IMR-90 (cell line): ENCODE data around the gene AGT. TPM values are rescaled to one million over a fixed set of nuclear protein-coding genes. Genes with fewer than 3 reads are reported as not detected.

ENCODE experiments used
- ATAC-seq: fragments of 200-7000 bp; cut with Tn5 transposase; 2 replicates; pipeline ENCODE4 v1.9.1; 2020; ENCODE audit warnings: low read depth, mild to moderate bottlenecking, moderate library complexity
- BruUV-seq: library from RNA; stranded (reverse); fragments of 400-500 nt; replicated peaks from 2 replicates; lab custom pipeline; 2021; lab: Mats Ljungman, UMichigan
- CTCF ChIA-PET: fragments of 300-600 bp; formaldehyde crosslinking; extraction: SDS; loops from one replicate; lab custom pipeline; 2021; ENCODE audit warnings: antibody characterized with exemption; lab: Yijun Ruan, JAX
- POLR2A ChIA-PET: fragments of 300-600 bp; sonication (Branson Sonifier 250); formaldehyde crosslinking; loops from one replicate; lab custom pipeline; 2022; ENCODE audit warnings: antibody characterized with exemption; ENCODE audit not compliant: unreplicated experiment; lab: Charles Lee
- DNase-seq: peaks from one replicate; pipeline ENCODE4 v3.0.0; 2013
- H2AFZ ChIP-seq: replicated peaks from 2 replicates; pipeline ENCODE3; 2013; ENCODE audit warnings: low read length, mild to moderate bottlenecking; ENCODE audit not compliant: poor library complexity
- H2AK5ac ChIP-seq: 2 replicates; pipeline ENCODE4 v1.6.1; 2013; ENCODE audit warnings: low read depth, low read length, inconsistent platforms
- H2AK9ac ChIP-seq: replicated peaks from 2 replicates; pipeline ENCODE3; 2013; ENCODE audit warnings: mild to moderate bottlenecking, low read depth, low read length, moderate library complexity; ENCODE audit not compliant: poor library complexity
- H2BK120ac ChIP-seq: 2 replicates; pipeline ENCODE4 v1.6.1; 2013; ENCODE audit warnings: low read depth, low read length, inconsistent platforms
- H2BK15ac ChIP-seq: 3 replicates; pipeline ENCODE4 v1.6.1; 2013; ENCODE audit warnings: low read depth, low read length, inconsistent platforms
- H2BK20ac ChIP-seq: 2 replicates; pipeline ENCODE4 v1.6.1; 2013; ENCODE audit warnings: low read depth, mild to moderate bottlenecking, inconsistent platforms, low read length, moderate library complexity
- H2BK5ac ChIP-seq: 2 replicates; pipeline ENCODE4 v1.6.1; 2013; ENCODE audit warnings: mild to moderate bottlenecking, low read depth, low read length, inconsistent platforms; ENCODE audit not compliant: poor library complexity, severe bottlenecking
- H3K14ac ChIP-seq: replicated peaks from 2 replicates; pipeline ENCODE4 v1.6.1; 2013; ENCODE audit warnings: low read depth, low read length, inconsistent platforms
- H3K18ac ChIP-seq: 2 replicates; pipeline ENCODE4 v1.6.1; 2013; ENCODE audit warnings: low read depth, low read length, control low read depth
- H3K23ac ChIP-seq: 2 replicates; pipeline ENCODE4 v1.6.1; 2013; ENCODE audit warnings: low read depth, low read length, inconsistent platforms
- H3K27ac ChIP-seq: 2 replicates; pipeline ENCODE4 v1.5.1; 2013; ENCODE audit warnings: mild to moderate bottlenecking, control low read depth, low read length; ENCODE audit not compliant: insufficient read depth
- H3K27me3 ChIP-seq: 2 replicates; pipeline ENCODE4 v1.6.1; 2013; ENCODE audit warnings: low read length; ENCODE audit not compliant: control insufficient read depth, insufficient read depth
- H3K36me3 ChIP-seq: 2 replicates; pipeline ENCODE4 v1.6.1; 2013; ENCODE audit warnings: low read length, mixed read lengths; ENCODE audit not compliant: control insufficient read depth, insufficient read depth
- H3K4ac ChIP-seq: 2 replicates; pipeline ENCODE4 v1.6.1; 2013; ENCODE audit warnings: low read depth, low read length, inconsistent platforms
- H3K4me1 ChIP-seq: 2 replicates; pipeline ENCODE4 v1.6.1; 2013; ENCODE audit warnings: low read length, mixed read lengths; ENCODE audit not compliant: control insufficient read depth, insufficient read depth
- H3K4me2 ChIP-seq: 2 replicates; pipeline ENCODE4 v1.6.1; 2013; ENCODE audit warnings: low read depth, mild to moderate bottlenecking, control low read depth, low read length, moderate library complexity
- H3K4me3 ChIP-seq: 2 replicates; pipeline ENCODE4 v1.5.1; 2013; ENCODE audit warnings: low read depth, mild to moderate bottlenecking, control low read depth, low read length, moderate library complexity; ENCODE audit not compliant: insufficient read depth
- H3K56ac ChIP-seq: 2 replicates; pipeline ENCODE4 v1.6.1; 2013; ENCODE audit warnings: low read length, inconsistent platforms; ENCODE audit not compliant: insufficient read depth; ENCODE audit errors: extremely low read depth
- H3K79me1 ChIP-seq, 2 experiments: 2 replicates each; pipeline ENCODE4 v1.6.1; 2013; ENCODE audit warnings: low read length in 2 of 2, inconsistent platforms in 1 of 2, low read depth in 1 of 2
- H3K9ac ChIP-seq: 2 replicates; pipeline ENCODE4 v1.6.1; 2013; ENCODE audit warnings: low read depth, low read length, control low read depth
- H3K9me1 ChIP-seq: 2 replicates; pipeline ENCODE4 v1.6.1; 2013; ENCODE audit warnings: low read length, inconsistent platforms; ENCODE audit not compliant: insufficient read depth
- H3K9me3 ChIP-seq: 2 replicates; pipeline ENCODE4 v1.6.1; 2013; ENCODE audit warnings: low read length; ENCODE audit not compliant: control insufficient read depth, insufficient read depth
- H4K20me1 ChIP-seq: 2 replicates; pipeline ENCODE4 v1.6.1; 2013; ENCODE audit warnings: low read length, inconsistent platforms; ENCODE audit not compliant: insufficient read depth
- H4K5ac ChIP-seq: 2 replicates; pipeline ENCODE4 v1.6.1; 2013; ENCODE audit warnings: mild to moderate bottlenecking, low read depth, low read length, control low read depth
- H4K8ac ChIP-seq, 2 experiments: 2 replicates each; pipeline ENCODE4 v1.6.1; 2013; ENCODE audit warnings: low read depth in 2 of 2, low read length in 2 of 2, control low read depth in 1 of 2, inconsistent platforms in 1 of 2
- H4K91ac ChIP-seq: 2 replicates; pipeline ENCODE4 v1.6.1; 2013; ENCODE audit warnings: low read depth, low read length, inconsistent platforms; ENCODE audit not compliant: insufficient read depth
- BHLHE40 ChIP-seq: fragments of 150-350 bp; IDR thresholded peaks from 2 replicates; pipeline ENCODE4 v1.6.1; 2016; ENCODE audit warnings: mild to moderate bottlenecking, low read depth, low read length
- CEBPB ChIP-seq: IDR thresholded peaks from 2 replicates; pipeline ENCODE4 v1.6.1; 2012; ENCODE audit warnings: low read depth, low read length, improper control_type of control experiment
- CHD1 ChIP-seq: IDR thresholded peaks from 2 replicates; pipeline ENCODE4 v1.6.1; 2012; ENCODE audit warnings: low read depth, low read length, improper control_type of control experiment
- CTCF ChIP-seq: conservative IDR thresholded peaks from 2 replicates; pipeline ENCODE4 v1.5.1; 2012; ENCODE audit warnings: mild to moderate bottlenecking, low read depth, low read length, improper control_type of control experiment
- ELK1 ChIP-seq: fragments of 150-350 bp; IDR thresholded peaks from 2 replicates; pipeline ENCODE4 v1.6.1; 2016; ENCODE audit warnings: low read depth, mild to moderate bottlenecking, low read length, moderate library complexity, borderline replicate concordance
- FOS ChIP-seq: fragments of 150-350 bp; IDR thresholded peaks from 2 replicates; pipeline ENCODE4 v1.6.1; 2016; ENCODE audit warnings: low read depth, low read length
- MAFK ChIP-seq: IDR thresholded peaks from 2 replicates; pipeline ENCODE4 v1.6.1; 2012; ENCODE audit warnings: low read depth, low read length, improper control_type of control experiment
- MAZ ChIP-seq: IDR thresholded peaks from 2 replicates; pipeline ENCODE4 v1.6.1; 2012; ENCODE audit warnings: low read depth, mild to moderate bottlenecking, low read length, improper control_type of control experiment, moderate library complexity, borderline replicate concordance
- MXI1 ChIP-seq: IDR thresholded peaks from 2 replicates; pipeline ENCODE4 v1.6.1; 2012; ENCODE audit warnings: low read depth, mild to moderate bottlenecking, low read length, moderate library complexity, borderline replicate concordance
- NFE2L2 ChIP-seq: fragments of 150-350 bp; IDR thresholded peaks from 2 replicates; pipeline ENCODE4 v1.6.1; 2016; ENCODE audit warnings: low read depth, mild to moderate bottlenecking, low read length
- POLR2A ChIP-seq: IDR thresholded peaks from 2 replicates; pipeline ENCODE4 v1.6.1; 2012; ENCODE audit warnings: mild to moderate bottlenecking, low read depth, low read length
- RAD21 ChIP-seq: IDR thresholded peaks from 2 replicates; pipeline ENCODE4 v1.6.1; 2012; ENCODE audit warnings: low read length, improper control_type of control experiment
- RCOR1 ChIP-seq: IDR thresholded peaks from 2 replicates; pipeline ENCODE4 v1.6.1; 2012; ENCODE audit warnings: mild to moderate bottlenecking, low read length, improper control_type of control experiment; ENCODE audit not compliant: insufficient replicate concordance
- RFX5 ChIP-seq: IDR thresholded peaks from 2 replicates; pipeline ENCODE4 v1.8.0; 2012; ENCODE audit warnings: low read depth, mild to moderate bottlenecking, low read length, moderate library complexity
- SMC3 ChIP-seq: fragments of 150-350 bp; IDR thresholded peaks from 2 replicates; pipeline ENCODE4 v1.6.1; 2016; ENCODE audit warnings: low read depth, mild to moderate bottlenecking, antibody characterized with exemption, low read length, moderate library complexity
- USF2 ChIP-seq: fragments of 150-350 bp; IDR thresholded peaks from 2 replicates; pipeline ENCODE4 v1.6.1; 2017; ENCODE audit warnings: mild to moderate bottlenecking, antibody characterized with exemption, low read length, low read depth
- WGBS, 2 experiments: methylation state at CpG; one replicate each; pipeline versions ENCODE4 v1.1.5 to v1.1.7; 2013; ENCODE audit warnings: missing lambda C conversion rate in 2 of 2; ENCODE audit not compliant: insufficient read length in 1 of 2; ENCODE audit errors: extremely low coverage in 2 of 2; 5-methylcytosine and 5-hydroxymethylcytosine counted together
- dilution Hi-C: fragments of 300-500 bp; cut with HindIII; formaldehyde crosslinking; loops from one replicate; pipeline ENCODE4 v1.14.3; 2018; ENCODE audit warnings: low sequenced_read_pairs; ENCODE audit not compliant: unreplicated experiment
- in situ Hi-C: fragments of 300-500 bp; cut with MboI; formaldehyde crosslinking; loops from 3 replicates; pipeline ENCODE4 v1.14.3; 2019; ENCODE audit warnings: low sequenced_read_pairs, inconsistent platforms, mixed read lengths
- intact Hi-C: fragments of 100-400 bp; cut with micrococcal nuclease; formaldehyde crosslinking; loops from 2 replicates; pipeline ENCODE4 v1.10.0; 2022
- polyA plus RNA-seq, 3 experiments: library from polyadenylated mRNA; depleted of rRNA; stranded (reverse); fragments of >200 nt; gene quantifications; 2 replicates each; pipeline ENCODE4 v1.2.3, GENCODE V29; 2012; ENCODE audit warnings: low replicate concordance in 1 of 3
- total RNA-seq: library from RNA; depleted of rRNA; stranded (reverse); fragments of >200 nt; gene quantifications from 2 replicates; pipeline ENCODE4 v1.2.3, GENCODE V29; 2012

AGT gene
- total and polyA plus RNA-seq, 2 of the 4 experiments (the other 2 are of a cell fraction), result 0.18 to 0.34 TPM

- in situ Hi-C loops (no loop called here), dilution Hi-C loops (no loop called here), intact Hi-C loops (no loop called here)
- BruUV-seq, result no TSS peak
- Histone ChIP-seq H3K9me1 (no peaks in the 10 kb centered on the region), H3K4me1 (no peaks in the 10 kb centered on the region), H4K8ac (no peak overlapping the region), H2BK15ac (no peak overlapping the region), H3K4me2 (no peak overlapping the region), H4K5ac (no peak overlapping the region), H2AK5ac (no peak overlapping the region), H3K23ac (no peak overlapping the region), H4K91ac (no peak overlapping the region), H3K14ac (no peak overlapping the region), H3K18ac (no peak overlapping the region), H3K79me1 (no peaks in the 10 kb centered on the region), H3K27me3 (no peaks in the 10 kb centered on the region), H2BK5ac (no peak overlapping the region), H2BK120ac (no peak overlapping the region), H3K4ac (no peak overlapping the region), H3K9me3 (no peaks in the 10 kb centered on the region), H3K36me3 (peaks cover 18% of the 10 kb centered on the region), H2BK20ac (no peak overlapping the region), H3K9ac (no peak overlapping the region), H4K20me1 (no peaks in the 10 kb centered on the region), H3K56ac (no peak overlapping the region), H2AK9ac (no peak overlapping the region), H3K4me3 (no peak overlapping the region), H2AFZ (no peak overlapping the region), H3K27ac (no peak overlapping the region)
- WGBS, 2 experiments, result 100% methylated on average over 1 of the region's 2 CpGs; no CpG with 5 or more reads in 1 of the 2 experiments
- ChIA-PET CTCF (no interaction called here), POLR2A (no interaction called here)
- no peak for TF ChIP-seq USF2
- TF ChIP-seq MXI1, result no peak
- TF ChIP-seq CTCF, result no peak
- no peak for TF ChIP-seq RFX5
- TF ChIP-seq RAD21, result no peak
- no peak for TF ChIP-seq POLR2A
- no peak for TF ChIP-seq ELK1
- no peak for TF ChIP-seq CEBPB
- TF ChIP-seq RCOR1, result no peak
- TF ChIP-seq FOS, result no peak
- TF ChIP-seq BHLHE40, result no peak
- no peak for TF ChIP-seq MAZ
- TF ChIP-seq CHD1, result no peak
- no peak for TF ChIP-seq SMC3
- no peak for TF ChIP-seq NFE2L2
- TF ChIP-seq MAFK, result no peak
- DNase-seq (no peak), ATAC-seq (no peak)
Observed at GRCh38 chr1:230674581-230674980, 39.3 kb downstream of the AGT start.
